H1 (cell line): ENCODE results near the gene SPIRE2. TPM values are rescaled to one million over a fixed set of nuclear protein-coding genes. Genes with fewer than 3 reads are reported as not detected.

ENCODE experiments used
- CTCF ChIA-PET: fragments of 300-600 bp; sonication (Branson Sonifier 250); formaldehyde crosslinking; loops from one replicate; lab custom pipeline; 2021; ENCODE audit not compliant: partially characterized antibody; lab: Charles Lee
- POLR2A ChIA-PET: fragments of 300-600 bp; sonication (Branson Sonifier 250); formaldehyde crosslinking; loops from one replicate; lab custom pipeline; 2021; ENCODE audit warnings: inconsistent platforms; ENCODE audit not compliant: partially characterized antibody; lab: Charles Lee
- DNase-seq, 2 experiments: peaks; one replicate each; pipeline versions ENCODE4 v3.0.0 to v3.0.0-alpha.2; 2010 to 2022; ENCODE audit warnings: low spot score in 2 of 2, low read depth in 1 of 2, mixed read lengths in 1 of 2
- FAIRE-seq: peaks from 2 replicates; lab custom pipeline; 2011; peaks lifted over from hg19 to GRCh38; lab: Jason Lieb, UNC
- H2AFZ ChIP-seq: 2 replicates; pipeline ENCODE4 v1.8.1; 2012; ENCODE audit warnings: low read length, inconsistent platforms
- H2AK5ac ChIP-seq: 2 replicates; pipeline ENCODE4 v1.6.1; 2013; ENCODE audit warnings: low read depth, low read length
- H2BK120ac ChIP-seq: replicated peaks from 2 replicates; pipeline ENCODE3; 2013; ENCODE audit warnings: low read depth, low read length, inconsistent platforms
- H2BK12ac ChIP-seq: 2 replicates; pipeline ENCODE4 v1.6.1; 2013; ENCODE audit warnings: low read depth, low read length
- H2BK15ac ChIP-seq: 2 replicates; pipeline ENCODE4 v1.6.1; 2013; ENCODE audit warnings: low read length
- H2BK20ac ChIP-seq: 2 replicates; pipeline ENCODE4 v1.6.1; 2013; ENCODE audit warnings: low read length
- H2BK5ac ChIP-seq: 2 replicates; pipeline ENCODE4 v1.6.1; 2013; ENCODE audit warnings: low read depth, low read length
- H3K14ac ChIP-seq: 2 replicates; pipeline ENCODE4 v1.6.1; 2013; ENCODE audit warnings: inconsistent platforms; ENCODE audit not compliant: insufficient read length
- H3K18ac ChIP-seq: 2 replicates; pipeline ENCODE4 v1.6.1; 2013; ENCODE audit warnings: low read length; ENCODE audit errors: extremely low read depth
- H3K23ac ChIP-seq: 2 replicates; pipeline ENCODE4 v1.6.1; 2013; ENCODE audit warnings: inconsistent platforms; ENCODE audit not compliant: insufficient read length
- H3K23me2 ChIP-seq: 2 replicates; pipeline ENCODE4 v1.6.1; 2013; ENCODE audit warnings: low read depth, low read length
- H3K27ac ChIP-seq: 2 replicates; pipeline ENCODE4 v1.6.1; 2011; ENCODE audit warnings: low read depth, low read length, inconsistent platforms
- H3K27me3 ChIP-seq, 4 experiments: replicated peaks in 1 of 4; 1 replicate in 1 of 4; 2 replicates in 3 of 4; pipeline versions ENCODE4 v1.6.1 to v1.8.1; 2011 to 2013; ENCODE audit warnings: low read length in 3 of 4, mild to moderate bottlenecking in 3 of 4, inconsistent platforms in 2 of 4, mixed read lengths in 2 of 4, moderate library complexity in 1 of 4; ENCODE audit not compliant: control insufficient read depth in 3 of 4, insufficient read depth in 3 of 4; ENCODE audit errors: extremely low read depth in 1 of 4
- H3K36me3 ChIP-seq, 4 experiments: 2 replicates each; pipeline versions ENCODE4 v1.6.1 to v1.8.1; 2011 to 2013; ENCODE audit warnings: mild to moderate bottlenecking in 4 of 4, low read length in 3 of 4, moderate library complexity in 2 of 4, control low read depth in 1 of 4, inconsistent platforms in 1 of 4; ENCODE audit not compliant: insufficient read depth in 4 of 4, control insufficient read depth in 2 of 4
- H3K4ac ChIP-seq: replicated peaks from 2 replicates; pipeline ENCODE3; 2013; ENCODE audit warnings: low read length, low read depth, mixed read lengths, inconsistent platforms; ENCODE audit not compliant: insufficient read length
- H3K4me1 ChIP-seq, 4 experiments: replicated peaks in 1 of 4; 1 replicate in 1 of 4; 2 replicates in 3 of 4; pipeline versions ENCODE4 v1.6.1 to v1.8.1; 2011 to 2013; ENCODE audit warnings: low read length in 3 of 4, inconsistent platforms in 2 of 4, mixed read lengths in 1 of 4; ENCODE audit not compliant: insufficient read depth in 4 of 4, control insufficient read depth in 3 of 4
- H3K4me2 ChIP-seq, 2 experiments: 2 replicates each; pipeline versions ENCODE4 v1.6.1 to v1.8.1; 2011 to 2013; ENCODE audit warnings: low read depth in 2 of 2, low read length in 2 of 2, control low read depth in 1 of 2, inconsistent platforms in 1 of 2, mild to moderate bottlenecking in 1 of 2; ENCODE audit not compliant: insufficient read depth in 1 of 2
- H3K4me3 ChIP-seq, 4 experiments: fragments of 200-600, 300-600 bp in 1 of 4; sonication (generic), shearing (Covaris generic), sonication (Bioruptor Twin) in 1 of 4; 2 replicates each; pipeline versions ENCODE4 v1.5.1 to v1.8.1; 2011 to 2016; ENCODE audit warnings: low read length in 4 of 4, low read depth in 3 of 4, control low read depth in 2 of 4, inconsistent platforms in 2 of 4, mild to moderate bottlenecking in 2 of 4, mixed read lengths in 1 of 4, moderate library complexity in 1 of 4; ENCODE audit not compliant: insufficient read depth in 2 of 4; ENCODE audit errors: extremely low read depth in 1 of 4
- H3K56ac ChIP-seq: replicated peaks from 2 replicates; pipeline ENCODE3; 2013; ENCODE audit warnings: low read depth, mild to moderate bottlenecking, mixed read lengths, low read length, inconsistent platforms; ENCODE audit not compliant: insufficient read length
- H3K79me1 ChIP-seq: 2 replicates; pipeline ENCODE4 v1.6.1; 2013; ENCODE audit warnings: low read depth, low read length, control low read depth
- H3K79me2 ChIP-seq, 2 experiments: 2 replicates each; pipeline versions ENCODE4 v1.6.1 to v1.8.1; 2012 to 2013; ENCODE audit warnings: low read length in 2 of 2, mild to moderate bottlenecking in 2 of 2, inconsistent platforms in 1 of 2; ENCODE audit not compliant: insufficient read depth in 2 of 2, control insufficient read depth in 1 of 2
- H3K9ac ChIP-seq, 4 experiments: replicated peaks in 1 of 4; 1 replicate in 1 of 4; 2 replicates in 3 of 4; pipeline versions ENCODE4 v1.6.1 to v1.8.1; 2011 to 2013; ENCODE audit warnings: low read depth in 3 of 4, low read length in 3 of 4, control low read depth in 2 of 4, mild to moderate bottlenecking in 2 of 4, moderate library complexity in 2 of 4, inconsistent platforms in 1 of 4; ENCODE audit errors: extremely low read depth in 1 of 4
- H3K9me3 ChIP-seq, 2 experiments: 2 replicates each; pipeline versions ENCODE4 v1.6.1 to v1.8.1; 2012 to 2013; ENCODE audit warnings: mild to moderate bottlenecking in 2 of 2, moderate library complexity in 2 of 2, control low read depth in 1 of 2, inconsistent platforms in 1 of 2, low read depth in 1 of 2, low read length in 1 of 2, mixed read lengths in 1 of 2; ENCODE audit not compliant: insufficient read depth in 2 of 2
- H4K20me1 ChIP-seq, 2 experiments: replicated peaks in 1 of 2; 2 replicates each; pipeline versions ENCODE3 to v1.8.1; 2011 to 2013; ENCODE audit warnings: inconsistent platforms in 2 of 2, low read length in 2 of 2, mild to moderate bottlenecking in 1 of 2; ENCODE audit not compliant: insufficient read depth in 2 of 2, control insufficient read depth in 1 of 2
- H4K5ac ChIP-seq: 2 replicates; pipeline ENCODE4 v1.6.1; 2013; ENCODE audit warnings: low read length, low read depth, mixed read lengths, inconsistent platforms; ENCODE audit not compliant: insufficient read length
- H4K8ac ChIP-seq: 2 replicates; pipeline ENCODE4 v1.8.0; 2013; ENCODE audit warnings: mild to moderate bottlenecking, moderate library complexity, low read length, inconsistent platforms; ENCODE audit not compliant: insufficient read depth; ENCODE audit errors: extremely low read depth
- H4K91ac ChIP-seq: replicated peaks from 2 replicates; pipeline ENCODE3; 2013; ENCODE audit warnings: low read length, mixed read lengths, inconsistent platforms; ENCODE audit not compliant: insufficient read length
- CBX8 ChIP-seq: fragments of 300-800, 300-1000 bp; sonication (generic); IDR thresholded peaks from 2 replicates; pipeline ENCODE4 v1.7.1; 2016; ENCODE audit warnings: low read depth, low read length, borderline replicate concordance
- CTBP2 ChIP-seq: IDR thresholded peaks from 2 replicates; pipeline ENCODE4 v1.7.0; 2011; ENCODE audit warnings: borderline replicate concordance, mild to moderate bottlenecking, moderate library complexity, mixed read lengths, low read length; ENCODE audit not compliant: insufficient read depth, insufficient read length
- EP300 ChIP-seq, 2 experiments: IDR thresholded peaks; 1 replicate in 1 of 2; 2 replicates in 1 of 2; pipeline ENCODE4 v1.6.1; 2011 to 2012; ENCODE audit warnings: low read depth in 2 of 2, low read length in 2 of 2, mild to moderate bottlenecking in 2 of 2, borderline replicate concordance in 1 of 2, inconsistent platforms in 1 of 2, moderate library complexity in 1 of 2
- FOSL1 ChIP-seq: IDR thresholded peaks from 2 replicates; pipeline ENCODE4 v1.6.1; 2011; ENCODE audit warnings: mild to moderate bottlenecking, low read depth, low read length, moderate library complexity; ENCODE audit not compliant: insufficient read depth
- HDAC6 ChIP-seq: IDR thresholded peaks from one replicate; pipeline ENCODE4 v1.7.1; 2012; ENCODE audit warnings: low read depth, mild to moderate bottlenecking, inconsistent platforms, low read length, moderate library complexity
- MAFK ChIP-seq: IDR thresholded peaks from 2 replicates; pipeline ENCODE4 v1.6.1; 2012; ENCODE audit warnings: low read depth, mild to moderate bottlenecking, improper control_type of control experiment, low read length
- SIN3A ChIP-seq, 2 experiments: IDR thresholded peaks in 1 of 2; conservative IDR thresholded peaks in 1 of 2; 2 replicates each; pipeline ENCODE4 v1.6.1; 2011 to 2012; ENCODE audit warnings: low read length in 2 of 2, improper control_type of control experiment in 1 of 2, low read depth in 1 of 2, mild to moderate bottlenecking in 1 of 2
- SIX5 ChIP-seq: IDR thresholded peaks from 2 replicates; pipeline ENCODE4 v1.6.1; 2011; ENCODE audit warnings: mild to moderate bottlenecking, low read depth, low read length
- SP4 ChIP-seq: IDR thresholded peaks from 2 replicates; pipeline ENCODE4 v1.6.1; 2012; ENCODE audit warnings: low read length, inconsistent platforms
- SRF ChIP-seq: IDR thresholded peaks from 2 replicates; pipeline ENCODE4 v1.6.1; 2011; ENCODE audit warnings: mild to moderate bottlenecking, low read depth, low read length, moderate library complexity
- WGBS, 2 experiments: shearing (Covaris generic) in 1 of 2; methylation state at CpG; one replicate each; pipeline versions ENCODE4 v1.1.6 to v1.1.7; 2013 to 2015; ENCODE audit warnings: low lambda C conversion rate in 2 of 2, mixed read lengths in 2 of 2, inconsistent platforms in 1 of 2, low coverage in 1 of 2, missing lambda C conversion rate in 1 of 2; ENCODE audit not compliant: insufficient replicate concordance in 2 of 2, insufficient coverage in 1 of 2, insufficient read length in 1 of 2; ENCODE audit errors: extremely low coverage in 1 of 2, missing lambda C conversion rate in 1 of 2; 5-methylcytosine and 5-hydroxymethylcytosine counted together
- polyA plus RNA-seq, 7 experiments: library from polyadenylated mRNA; depleted of rRNA in 3 of 7; stranded (reverse) in 5 of 7; unstranded in 2 of 7; fragments of >200 nt in 5 of 7; fragments of 200-250 nt in 2 of 7; gene quantifications; 1 replicate in 5 of 7; 2 replicates in 1 of 7; 4 replicates in 1 of 7; pipeline versions ENCODE4 v1.2.1 to v1.2.3, GENCODE V29; 2011 to 2013; ENCODE audit warnings: missing spikeins in 2 of 7, mixed read lengths in 2 of 7
- total RNA-seq: library from RNA; stranded (reverse); fragmentation: NEBNext Ultra II Directional; extraction: Animal tissue kit (Norgen Biotek cat#: 25700); gene quantifications from 2 replicates; pipeline ENCODE4 v1.2.1, GENCODE V29; 2021

SPIRE2 gene
- total and polyA plus RNA-seq, 2 of the 8 experiments (the other 6 are each of a cell fraction or from before 2014, with no cell fraction given) = 7.4 to 15.4 TPM

DNA sequence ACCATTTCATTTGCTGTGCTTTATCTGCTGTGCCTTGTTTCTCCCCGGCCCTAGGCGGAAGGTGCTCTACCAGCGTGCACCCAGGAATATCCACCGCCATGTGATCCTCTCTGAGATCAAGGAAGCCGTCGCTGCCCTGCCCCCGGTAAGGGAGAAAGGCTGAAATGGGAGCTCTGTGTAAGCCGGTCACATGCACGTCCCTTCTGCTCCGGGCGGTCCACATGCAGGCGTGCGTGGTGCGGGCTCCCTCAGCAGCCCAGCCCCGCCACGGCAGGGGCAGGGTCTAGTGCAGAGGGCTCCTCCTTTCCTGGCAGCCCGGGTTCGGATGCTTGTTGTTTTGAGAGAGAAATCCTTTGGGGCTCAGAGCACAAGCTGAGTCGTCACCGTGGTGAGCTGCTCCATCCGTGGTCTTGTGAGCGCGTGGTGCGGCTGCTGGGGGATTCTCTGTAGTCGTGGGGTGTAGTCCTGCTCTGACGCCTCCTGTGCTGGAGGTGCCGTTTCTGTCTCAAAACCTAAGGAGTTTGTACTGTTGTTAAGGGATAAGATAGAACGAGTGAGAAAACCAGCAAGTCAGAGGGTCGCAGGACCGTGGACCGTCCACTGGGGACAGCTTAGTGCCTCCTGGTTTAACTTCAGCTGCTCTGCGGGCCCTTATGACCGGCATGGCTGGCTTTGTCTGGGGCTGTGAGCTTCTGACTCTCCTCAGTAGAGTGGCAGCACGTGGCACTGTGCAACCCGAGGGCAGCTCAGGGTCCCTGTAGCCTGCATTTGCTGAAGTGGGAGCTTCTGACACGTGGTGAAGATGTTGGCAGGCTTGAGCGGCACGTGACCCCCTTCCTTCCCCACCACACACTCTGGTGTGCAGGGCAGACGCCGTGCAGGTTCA lies 78.1 kb downstream of the SPIRE2 start:
- Histone ChIP-seq H3K56ac (no peak overlapping the region), H3K18ac (no peak overlapping the region)
- TF ChIP-seq HDAC6 (no peak), SIX5 (no peak), CBX8 (no peak), SIN3A (conservative IDR thresholded peaks at IDR 0.05 in 1 of 2, IDR thresholded peaks at IDR 0.05 in 1 of 2; ENCODE audit: low read depth in 1 of 2, low read length in 2 of 2) (no peak), CTBP2 (no peak), MAFK (no peak), SRF (no peak), FOSL1 (no peak), SP4 (no peak), EP300 (IDR thresholded peaks at IDR 0.05; ENCODE audit: borderline replicate concordance in 1 of 2, low read depth in 2 of 2, low read length in 2 of 2) (no peak)
- TF ChIP-seq, all 59 proteins: peak for 0
- no peak overlapping the region for H3K27ac ChIP-seq
- POLR2A ChIA-PET = interaction anchor here (0.9 to 1.5 kb wide), 4 partner anchors 8 to 78 kb away, joined by 3 to 5 read pairs (median 4); partner anchors contain the start of genes MC1R and SPIRE2
- no peak overlapping the region for H3K9ac ChIP-seq
- no peak overlapping the region for H4K5ac ChIP-seq
- FAIRE-seq (no peak), DNase-seq (no peak)
- H2BK120ac ChIP-seq = no peak overlapping the region
- no peak overlapping the region for H2BK20ac ChIP-seq
- WGBS, 2 experiments = 94% methylated on average over 40 of the region's 40 CpGs; no CpG with 5 or more reads in 1 of the 2 experiments
- H3K4me2 ChIP-seq = no peak overlapping the region
- no peak overlapping the region for H2BK15ac ChIP-seq
- no peaks in the 10 kb centered on the region; the same call in 1 of the 2 replicates for H3K23me2 ChIP-seq
- no peak overlapping the region for H4K91ac ChIP-seq
- H2AK5ac ChIP-seq = no peak overlapping the region
- H3K79me1 ChIP-seq = no peaks in the 10 kb centered on the region
- CTCF ChIA-PET = interaction anchor here (0.5 kb wide), 1 partner anchor 152 kb away, joined by 3 read pairs; no protein-coding TSS in a partner anchor
- H2AFZ ChIP-seq = no peak overlapping the region
- no peak overlapping the region; the same call in 1 of the 2 replicates for H4K8ac ChIP-seq
- H3K27me3 ChIP-seq = no peaks in the 10 kb centered on the region
- H3K36me3 ChIP-seq = peaks cover 2 to 17% (median 9%) of the 10 kb centered on the region in 4 experiments; a peak in 7 of 8 replicates
- H2BK12ac ChIP-seq = no peak overlapping the region
- no peak overlapping the region for H3K4me3 ChIP-seq
- peaks cover 0 to 2% (median 0%) of the 10 kb centered on the region in 4 experiments; a peak in 4 of 7 replicates for H3K4me1 ChIP-seq
- no peaks in the 10 kb centered on the region for H3K79me2 ChIP-seq
- no peaks in the 10 kb centered on the region for H4K20me1 ChIP-seq
- H3K23ac ChIP-seq = no peak overlapping the region
- no peak overlapping the region for H3K14ac ChIP-seq
- no peak overlapping the region for H3K4ac ChIP-seq
- peaks cover 0 to 19% of the 10 kb centered on the region in 2 experiments; a peak in 3 of 4 replicates for H3K9me3 ChIP-seq
- H2BK5ac ChIP-seq = no peak overlapping the region
